Spleen (tissue), 7 donors: ENCODE results near the gene SYCE1.

Experiments used
- POLR2A ChIP-seq, 3 donors: fragments of 450-650 bp; IDR thresholded peaks; one replicate each; pipeline ENCODE4 v1.5.1; 2017; ENCODE audit warnings: antibody characterized with exemption in 3 of 3, mild to moderate bottlenecking in 1 of 3
- POLR2AphosphoS5 ChIP-seq, 3 donors: sonication (generic); formaldehyde crosslinking; IDR thresholded peaks; one replicate each; pipeline ENCODE4 v1.5.1; 2017; ENCODE audit warnings: antibody characterized with exemption in 3 of 3
- TF ChIP-seq, protein P1 (sequence below), 11 experiments: fragments of 200-600 bp in 7 of 11; fragments of 450-650 bp in 4 of 11; sonication (generic) in 4 of 11; IDR thresholded peaks in 8 of 11; conservative IDR thresholded peaks in 3 of 11; 1 replicate in 7 of 11; 2 replicates in 4 of 11; pipeline versions ENCODE4 v1.4.0 to v1.8.0; 2016 to 2021; ENCODE audit warnings: antibody characterized with exemption in 11 of 11, inconsistent platforms in 4 of 11, mild to moderate bottlenecking in 1 of 11
- donor health status: DM: no; HTN: no; CAD: no; lungs with moderate emphysema.
- donor health status: DM: no; HTN: no; CAD: no.
- donor health status: DM: no; HTN: no; CAD: no.

DNA sequence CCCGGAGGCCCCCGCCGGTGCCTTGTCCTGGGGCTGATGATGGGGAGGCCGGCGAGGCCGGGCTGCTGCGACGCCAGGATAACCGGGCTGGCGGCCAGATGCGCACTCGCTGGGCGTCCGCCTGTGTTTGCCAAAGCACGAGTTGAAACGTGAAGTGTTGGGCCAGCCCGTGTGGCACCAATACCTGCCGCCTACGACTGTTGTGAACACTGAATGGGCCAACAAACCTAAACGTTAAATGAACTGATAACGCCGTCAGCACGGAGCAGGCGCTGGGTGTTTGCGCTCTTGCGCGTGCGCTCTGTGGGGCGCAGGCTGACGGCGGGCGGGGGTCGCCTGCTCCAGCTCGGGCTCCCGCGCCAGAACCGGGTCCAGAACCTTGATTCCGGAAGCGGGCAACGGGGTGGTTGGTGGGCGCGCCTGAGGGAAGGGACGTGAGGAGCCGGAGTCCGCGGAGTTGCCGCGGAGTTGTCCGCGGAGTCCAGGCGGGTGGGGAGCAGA is 37.6 kb downstream of the SYCE1 start:
- TF ChIP-seq, protein P1, sequence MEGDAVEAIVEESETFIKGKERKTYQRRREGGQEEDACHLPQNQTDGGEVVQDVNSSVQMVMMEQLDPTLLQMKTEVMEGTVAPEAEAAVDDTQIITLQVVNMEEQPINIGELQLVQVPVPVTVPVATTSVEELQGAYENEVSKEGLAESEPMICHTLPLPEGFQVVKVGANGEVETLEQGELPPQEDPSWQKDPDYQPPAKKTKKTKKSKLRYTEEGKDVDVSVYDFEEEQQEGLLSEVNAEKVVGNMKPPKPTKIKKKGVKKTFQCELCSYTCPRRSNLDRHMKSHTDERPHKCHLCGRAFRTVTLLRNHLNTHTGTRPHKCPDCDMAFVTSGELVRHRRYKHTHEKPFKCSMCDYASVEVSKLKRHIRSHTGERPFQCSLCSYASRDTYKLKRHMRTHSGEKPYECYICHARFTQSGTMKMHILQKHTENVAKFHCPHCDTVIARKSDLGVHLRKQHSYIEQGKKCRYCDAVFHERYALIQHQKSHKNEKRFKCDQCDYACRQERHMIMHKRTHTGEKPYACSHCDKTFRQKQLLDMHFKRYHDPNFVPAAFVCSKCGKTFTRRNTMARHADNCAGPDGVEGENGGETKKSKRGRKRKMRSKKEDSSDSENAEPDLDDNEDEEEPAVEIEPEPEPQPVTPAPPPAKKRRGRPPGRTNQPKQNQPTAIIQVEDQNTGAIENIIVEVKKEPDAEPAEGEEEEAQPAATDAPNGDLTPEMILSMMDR (IDR thresholded peaks at IDR 0.05 in 8 of 11, conservative IDR thresholded peaks at IDR 0.05 in 3 of 11) = no peak
- TF ChIP-seq POLR2A (IDR thresholded peaks at IDR 0.05) (no peak), POLR2AphosphoS5 (IDR thresholded peaks at IDR 0.05) (no peak)
